HepG2 (cell line): ENCODE results near the gene GTSF1L. TPM values are rescaled to one million over a fixed set of nuclear protein-coding genes. Genes with fewer than 3 reads are reported as not detected.

Experiments
- ATAC-seq: fragments of 200-7000 bp; cut with Tn5 transposase; 3 replicates; pipeline ENCODE4 v1.9.1; 2020; ENCODE audit warnings: mild to moderate bottlenecking, moderate library complexity
- BruUV-seq: library from RNA; stranded (reverse); fragments of 400-500 nt; replicated peaks from 2 replicates; lab custom pipeline; 2021; lab: Mats Ljungman, UMichigan
- CTCF ChIA-PET: fragments of 300-600 bp; formaldehyde crosslinking; extraction: SDS; loops from one replicate; lab custom pipeline; 2021; ENCODE audit warnings: low total read pairs, inconsistent platforms, low intra/inter-chr PET ratio; lab: Yijun Ruan, JAX
- POLR2A ChIA-PET: fragments of 350-600 bp; sonication (Branson Sonifier 250); formaldehyde crosslinking; loops from one replicate; lab custom pipeline; 2020; ENCODE audit warnings: antibody characterized with exemption, inconsistent platforms; lab: Yijun Ruan, JAX
- DNase-seq: peaks from one replicate; pipeline ENCODE4 v3.0.0-alpha.2; 2015; ENCODE audit warnings: low spot score
- FAIRE-seq: peaks from 3 replicates; lab custom pipeline; 2011; peaks lifted over from hg19 to GRCh38; lab: Jason Lieb, UNC
- H2AFZ ChIP-seq: one replicate; pipeline ENCODE4 v1.6.1; 2011; ENCODE audit warnings: low read length, inconsistent platforms
- H3K27ac ChIP-seq: fragments of 300-600 bp; 3 replicates; pipeline ENCODE4 v1.8.0; 2011; ENCODE audit warnings: mixed run types, mild to moderate bottlenecking, mixed read lengths, low read length, inconsistent platforms; ENCODE audit not compliant: insufficient read depth; ENCODE audit errors: extremely low read length
- H3K27me3 ChIP-seq, 2 experiments: fragments of 200-600 bp in 1 of 2; 2 replicates in 1 of 2; 3 replicates in 1 of 2; pipeline versions ENCODE4 v1.6.0 to v1.8.0; 2011; ENCODE audit warnings: low read length in 2 of 2, mild to moderate bottlenecking in 2 of 2, moderate library complexity in 2 of 2, inconsistent platforms in 1 of 2; ENCODE audit not compliant: insufficient read depth in 2 of 2, control insufficient read depth in 1 of 2
- H3K36me3 ChIP-seq, 2 experiments: fragments of 200-600 bp in 1 of 2; replicated peaks in 1 of 2; 2 replicates in 1 of 2; 3 replicates in 1 of 2; pipeline versions ENCODE4 v1.5.1 to v1.8.0; 2011; ENCODE audit warnings: low read length in 2 of 2, inconsistent platforms in 1 of 2; ENCODE audit not compliant: insufficient read depth in 2 of 2, control insufficient read depth in 1 of 2
- H3K4me1 ChIP-seq: 2 replicates; pipeline ENCODE4 v1.5.1; 2012; ENCODE audit warnings: low read length, inconsistent platforms; ENCODE audit not compliant: insufficient read depth
- H3K4me2 ChIP-seq: 2 replicates; pipeline ENCODE4 v1.6.0; 2011; ENCODE audit warnings: low read depth, low read length, inconsistent platforms
- H3K4me3 ChIP-seq, 3 experiments: fragments of 200-600 bp in 1 of 3; sonication (generic), shearing (Covaris generic) in 1 of 3; replicated peaks in 1 of 3; 2 replicates each; pipeline ENCODE4 v1.5.1; 2011 to 2016; ENCODE audit warnings: low read length in 3 of 3, inconsistent platforms in 2 of 3, low read depth in 2 of 3, mild to moderate bottlenecking in 2 of 3, control low read depth in 1 of 3, mixed read lengths in 1 of 3; ENCODE audit not compliant: insufficient read depth in 1 of 3
- H3K79me2 ChIP-seq: one replicate; pipeline ENCODE4 v1.6.1; 2011; ENCODE audit warnings: low read length, inconsistent platforms; ENCODE audit not compliant: insufficient read depth
- H3K9ac ChIP-seq: 2 replicates; pipeline ENCODE4 v1.6.0; 2011; ENCODE audit warnings: mild to moderate bottlenecking, low read depth, low read length, inconsistent platforms; ENCODE audit not compliant: insufficient read depth
- H3K9me3 ChIP-seq: 2 replicates; pipeline ENCODE4 v1.5.1; 2012; ENCODE audit warnings: mild to moderate bottlenecking, low read length
- H4K20me1 ChIP-seq: 2 replicates; pipeline ENCODE4 v1.6.0; 2011; ENCODE audit warnings: inconsistent platforms, mild to moderate bottlenecking, low read length, moderate library complexity; ENCODE audit not compliant: insufficient read depth
- ARID5B ChIP-seq: IDR thresholded peaks from 2 replicates; pipeline ENCODE4 v1.4.0; 2020; ENCODE audit warnings: mild to moderate bottlenecking, missing genetic modification reagents
- PCBP1 ChIP-seq: fragments of 200-400 bp; formaldehyde crosslinking; IDR thresholded peaks from 2 replicates; pipeline ENCODE4 v1.6.1; 2017; ENCODE audit warnings: mild to moderate bottlenecking, low read depth, low read length, borderline replicate concordance
- REPIN1 ChIP-seq: sonication (generic); formaldehyde crosslinking; IDR thresholded peaks from 2 replicates; pipeline ENCODE4 v1.8.0; 2022; ENCODE audit warnings: missing genetic modification reagents, low read depth, mild to moderate bottlenecking, borderline replicate concordance
- TAF15 ChIP-seq: fragments of 200-400 bp; formaldehyde crosslinking; IDR thresholded peaks from one replicate; pipeline ENCODE4 v1.6.1; 2018; ENCODE audit warnings: mild to moderate bottlenecking, low read depth, low read length; ENCODE audit not compliant: poor library complexity, severe bottlenecking
- TRIM24 ChIP-seq: sonication (generic); formaldehyde crosslinking; IDR thresholded peaks from 2 replicates; pipeline ENCODE4 v1.8.0; 2022; ENCODE audit warnings: mild to moderate bottlenecking, missing genetic modification reagents
- WIZ ChIP-seq: sonication (generic); formaldehyde crosslinking; IDR thresholded peaks from 2 replicates; pipeline ENCODE4 v1.5.1; 2020; ENCODE audit warnings: mild to moderate bottlenecking, missing genetic modification reagents
- ZBTB21 ChIP-seq: sonication (generic); formaldehyde crosslinking; IDR thresholded peaks from 2 replicates; pipeline ENCODE4 v1.4.0; 2020; ENCODE audit warnings: missing genetic modification reagents
- ZFP36 ChIP-seq: fragments of 150-350 bp; IDR thresholded peaks from 2 replicates; pipeline ENCODE4 v1.6.1; 2018; ENCODE audit warnings: borderline replicate concordance, low read length, low read depth; ENCODE audit not compliant: partially characterized antibody
- ZNF17 ChIP-seq: sonication (generic); formaldehyde crosslinking; IDR thresholded peaks from 2 replicates; pipeline ENCODE4 v1.5.0; 2020; ENCODE audit warnings: mild to moderate bottlenecking, missing genetic modification reagents
- ZNF292 ChIP-seq: sonication (generic); formaldehyde crosslinking; IDR thresholded peaks from 2 replicates; pipeline ENCODE4 v1.8.1; 2022; ENCODE audit warnings: mild to moderate bottlenecking, low read depth, missing genetic modification reagents, borderline replicate concordance
- ZNF550 ChIP-seq: sonication (generic); formaldehyde crosslinking; IDR thresholded peaks from 2 replicates; pipeline ENCODE4 v1.4.0; 2020; ENCODE audit warnings: mild to moderate bottlenecking, missing genetic modification reagents, borderline replicate concordance
- WGBS: methylation state at CpG from one replicate; pipeline ENCODE4 v1.1.6; 2017; ENCODE audit warnings: low lambda C conversion rate; 5-methylcytosine and 5-hydroxymethylcytosine counted together
- in situ Hi-C: cut with HindIII; loops from 2 replicates; pipeline ENCODE4 v1.10.0; 2017; ENCODE audit warnings: low pct_unique_long_range_greater_than_20kb; ENCODE audit not compliant: extremely low pct_ligation_motif_present
- intact Hi-C: fragments of 100-400 bp; cut with micrococcal nuclease; formaldehyde crosslinking; loops from one replicate; pipeline ENCODE4 v1.10.0; 2022; ENCODE audit not compliant: unreplicated experiment
- polyA plus RNA-seq, 8 experiments: library from polyadenylated mRNA; depleted of rRNA in 3 of 8; stranded (reverse) in 7 of 8; unstranded in 1 of 8; fragments of >200 nt; fragmentation: Illumina TruSeq in 4 of 8; extraction: Trizol in 4 of 8; gene quantifications; 2 replicates each; pipeline versions ENCODE4 v1.2.1 to v1.2.3, GENCODE V29; 2011 to 2016; ENCODE audit warnings: low read depth in 4 of 8, missing spikeins in 1 of 8, mixed read lengths in 1 of 8; ENCODE audit not compliant: insufficient read depth in 1 of 8
- total RNA-seq, 5 experiments: library from RNA; depleted of rRNA; stranded (reverse); fragments of >200 nt; fragmentation: Illumina TruSeq; extraction: Trizol; gene quantifications; 2 replicates each; pipeline ENCODE4 v1.2.3, GENCODE V29; 2016; ENCODE audit warnings: low read depth in 1 of 5
- TF ChIP-seq, protein P1 (sequence below): sonication (generic); formaldehyde crosslinking; IDR thresholded peaks from 2 replicates; pipeline ENCODE4 v1.4.0; 2020; ENCODE audit warnings: mild to moderate bottlenecking, missing genetic modification reagents

Gene GTSF1L
- total and polyA plus RNA-seq, 2 of the 13 experiments (the other 11 are each of a cell fraction or from before 2014, with no cell fraction given) = not detected

GRCh38 chr20:43699941-43700565 is 26.7 kb downstream of the GTSF1L start:
- H3K4me3 ChIP-seq = no peak overlapping the region
- intact Hi-C loops = no loop called here
- H3K79me2 ChIP-seq = no peaks in the 10 kb centered on the region
- ATAC-seq (no peak; the same call in 2 of the 3 replicates), DNase-seq (no peak), FAIRE-seq (no peak)
- no peaks in the 10 kb centered on the region for H3K27me3 ChIP-seq
- no peaks in the 10 kb centered on the region for H4K20me1 ChIP-seq
- in situ Hi-C loops = no loop called here
- POLR2A ChIA-PET = no interaction called here
- no peak overlapping the region for H2AFZ ChIP-seq
- peaks cover 15 to 41% of the 10 kb centered on the region in 2 experiments for H3K36me3 ChIP-seq
- no peaks in the 10 kb centered on the region for H3K9me3 ChIP-seq
- TF ChIP-seq TAF15 (no peak), PCBP1 (no peak), ZNF292 (CRISPR knock-in tag) (no peak), TRIM24 (CRISPR knock-in tag) (no peak), WIZ (CRISPR knock-in tag) (no peak), ZBTB21 (CRISPR knock-in tag) (no peak), ZFP36 (no peak), ZNF17 (CRISPR knock-in tag) (no peak), ZNF550 (CRISPR knock-in tag) (no peak), ARID5B (CRISPR knock-in tag) (no peak), REPIN1 (CRISPR knock-in tag) (no peak)
- TF ChIP-seq, protein P1, sequence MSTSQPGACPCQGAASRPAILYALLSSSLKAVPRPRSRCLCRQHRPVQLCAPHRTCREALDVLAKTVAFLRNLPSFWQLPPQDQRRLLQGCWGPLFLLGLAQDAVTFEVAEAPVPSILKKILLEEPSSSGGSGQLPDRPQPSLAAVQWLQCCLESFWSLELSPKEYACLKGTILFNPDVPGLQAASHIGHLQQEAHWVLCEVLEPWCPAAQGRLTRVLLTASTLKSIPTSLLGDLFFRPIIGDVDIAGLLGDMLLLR (CRISPR knock-in tag) = no peak
- TF ChIP-seq, all 625 proteins: peak for 0
- 98% methylated on average over 8 of the region's 8 CpGs for WGBS
- no peak overlapping the region for H3K9ac ChIP-seq
- no TSS peak for BruUV-seq
- no peak overlapping the region for H3K27ac ChIP-seq
- CTCF ChIA-PET = no interaction called here
- H3K4me1 ChIP-seq = no peaks in the 10 kb centered on the region
- no peak overlapping the region for H3K4me2 ChIP-seq
